GM12865 (cell line): Measurements from ENCODE around the gene CAMK2B.

Experiments
- DNase-seq: peaks from one replicate; pipeline ENCODE4 v3.0.0; 2010; ENCODE audit warnings: low read depth
- H3K4me3 ChIP-seq: 2 replicates; pipeline ENCODE4 v1.5.1; 2011; ENCODE audit warnings: mild to moderate bottlenecking, low read depth, low read length, control low read depth
- TF ChIP-seq, protein P1 (sequence below): IDR thresholded peaks from 2 replicates; pipeline ENCODE4 v1.5.1; 2011; ENCODE audit warnings: low read length, control low read depth, low read depth, inconsistent platforms; ENCODE audit not compliant: insufficient read depth; ENCODE audit errors: missing control alignments

Gene CAMK2B

DNA sequence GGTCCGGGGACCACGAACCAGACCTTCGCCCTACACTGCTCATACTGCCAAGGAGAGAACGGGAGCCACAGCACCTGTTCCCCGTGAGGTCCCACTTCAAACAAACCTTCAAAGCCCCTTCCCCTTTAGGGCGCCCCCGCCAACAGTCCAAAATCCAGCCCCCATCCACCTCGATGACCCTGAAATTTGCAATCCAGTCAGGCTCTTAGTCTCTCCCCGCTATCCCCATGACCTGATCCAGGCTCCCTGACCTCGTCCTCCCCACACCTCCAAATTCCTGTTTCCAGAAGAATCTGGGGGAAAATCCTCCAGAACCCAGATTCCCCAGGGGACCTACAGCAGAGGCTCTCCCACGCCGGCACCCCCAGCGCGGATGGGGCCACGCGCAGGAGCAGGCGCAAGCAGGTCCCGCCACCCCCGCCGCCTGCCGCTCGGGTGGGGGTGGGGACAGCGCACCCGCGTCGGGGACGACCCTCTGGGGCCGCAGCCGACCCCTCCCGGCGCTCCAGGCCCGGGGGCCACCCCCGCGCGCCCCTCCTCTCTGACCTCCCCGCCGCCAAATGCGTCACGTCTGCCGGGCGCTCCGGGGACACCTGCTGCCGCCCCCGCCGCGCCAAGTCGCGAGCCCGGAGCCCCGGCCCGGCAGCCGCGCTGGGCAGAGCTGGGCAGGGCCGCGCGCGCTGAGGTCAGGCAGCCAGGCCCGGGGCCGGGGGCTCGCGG is 753 bp downstream of the CAMK2B start:
- TF ChIP-seq, protein P1, sequence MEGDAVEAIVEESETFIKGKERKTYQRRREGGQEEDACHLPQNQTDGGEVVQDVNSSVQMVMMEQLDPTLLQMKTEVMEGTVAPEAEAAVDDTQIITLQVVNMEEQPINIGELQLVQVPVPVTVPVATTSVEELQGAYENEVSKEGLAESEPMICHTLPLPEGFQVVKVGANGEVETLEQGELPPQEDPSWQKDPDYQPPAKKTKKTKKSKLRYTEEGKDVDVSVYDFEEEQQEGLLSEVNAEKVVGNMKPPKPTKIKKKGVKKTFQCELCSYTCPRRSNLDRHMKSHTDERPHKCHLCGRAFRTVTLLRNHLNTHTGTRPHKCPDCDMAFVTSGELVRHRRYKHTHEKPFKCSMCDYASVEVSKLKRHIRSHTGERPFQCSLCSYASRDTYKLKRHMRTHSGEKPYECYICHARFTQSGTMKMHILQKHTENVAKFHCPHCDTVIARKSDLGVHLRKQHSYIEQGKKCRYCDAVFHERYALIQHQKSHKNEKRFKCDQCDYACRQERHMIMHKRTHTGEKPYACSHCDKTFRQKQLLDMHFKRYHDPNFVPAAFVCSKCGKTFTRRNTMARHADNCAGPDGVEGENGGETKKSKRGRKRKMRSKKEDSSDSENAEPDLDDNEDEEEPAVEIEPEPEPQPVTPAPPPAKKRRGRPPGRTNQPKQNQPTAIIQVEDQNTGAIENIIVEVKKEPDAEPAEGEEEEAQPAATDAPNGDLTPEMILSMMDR: no peak
- H3K4me3 ChIP-seq: no peak overlapping the region
- no peak for DNase-seq

DNA sequence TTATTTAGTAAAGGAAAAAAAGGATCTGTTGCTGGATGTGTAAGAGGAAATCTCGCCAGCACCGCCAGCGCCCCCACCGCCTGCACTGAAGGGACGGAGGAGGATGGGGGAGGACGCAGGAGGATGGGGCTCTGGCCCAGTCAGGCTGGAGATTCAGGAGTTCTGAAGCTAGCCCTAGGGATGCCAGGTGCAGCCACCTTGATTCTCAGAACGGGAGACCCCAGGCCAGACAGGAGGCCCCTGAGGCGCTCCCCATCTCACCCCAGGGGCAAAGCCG is 1.3 kb downstream of the CAMK2B start:
- DNase-seq: no peak
- TF ChIP-seq, protein P1: no peak
- no peak overlapping the region for H3K4me3 ChIP-seq

DNA sequence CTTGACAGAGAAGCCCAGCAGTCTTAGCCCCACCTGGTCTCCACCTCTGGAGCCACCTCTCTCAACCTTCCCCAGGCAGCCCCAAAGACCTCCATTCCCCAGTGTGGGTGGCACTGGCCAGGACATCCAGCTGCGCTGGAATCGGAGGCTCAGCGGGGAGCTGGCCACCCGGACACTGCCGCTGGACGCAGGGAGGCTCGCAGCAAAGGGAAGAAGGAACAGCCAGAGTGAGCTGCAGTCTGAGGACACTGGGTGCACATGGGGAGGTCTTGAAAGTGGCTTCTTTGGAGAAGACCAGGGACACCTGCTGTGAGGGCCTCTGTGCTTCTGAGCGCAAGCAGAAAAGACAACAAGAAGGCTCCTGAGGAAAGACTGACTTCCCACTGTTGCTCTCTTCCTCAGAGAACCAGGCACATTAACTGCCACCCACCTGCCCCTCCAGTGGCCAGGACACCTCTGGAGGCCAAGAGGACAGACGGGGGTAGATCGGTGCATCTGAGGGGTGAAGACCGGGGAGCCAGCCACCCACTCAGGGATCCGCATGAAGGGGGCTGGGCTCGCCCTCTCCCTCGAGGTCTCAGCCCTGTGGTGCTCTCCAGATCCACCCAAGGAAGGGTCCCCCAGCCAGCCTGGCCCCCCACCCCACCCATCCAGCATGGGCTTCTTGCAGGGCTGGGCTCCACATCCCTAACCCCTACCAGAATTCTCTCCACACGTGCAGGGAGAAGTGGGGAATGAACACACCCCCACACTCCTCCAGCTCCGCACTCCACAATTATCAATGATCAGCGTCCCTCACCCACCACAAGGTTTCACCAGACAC is 1.8 kb downstream of the CAMK2B start:
- no peak overlapping the region for H3K4me3 ChIP-seq
- no peak for DNase-seq
- TF ChIP-seq, protein P1: no peak

DNA sequence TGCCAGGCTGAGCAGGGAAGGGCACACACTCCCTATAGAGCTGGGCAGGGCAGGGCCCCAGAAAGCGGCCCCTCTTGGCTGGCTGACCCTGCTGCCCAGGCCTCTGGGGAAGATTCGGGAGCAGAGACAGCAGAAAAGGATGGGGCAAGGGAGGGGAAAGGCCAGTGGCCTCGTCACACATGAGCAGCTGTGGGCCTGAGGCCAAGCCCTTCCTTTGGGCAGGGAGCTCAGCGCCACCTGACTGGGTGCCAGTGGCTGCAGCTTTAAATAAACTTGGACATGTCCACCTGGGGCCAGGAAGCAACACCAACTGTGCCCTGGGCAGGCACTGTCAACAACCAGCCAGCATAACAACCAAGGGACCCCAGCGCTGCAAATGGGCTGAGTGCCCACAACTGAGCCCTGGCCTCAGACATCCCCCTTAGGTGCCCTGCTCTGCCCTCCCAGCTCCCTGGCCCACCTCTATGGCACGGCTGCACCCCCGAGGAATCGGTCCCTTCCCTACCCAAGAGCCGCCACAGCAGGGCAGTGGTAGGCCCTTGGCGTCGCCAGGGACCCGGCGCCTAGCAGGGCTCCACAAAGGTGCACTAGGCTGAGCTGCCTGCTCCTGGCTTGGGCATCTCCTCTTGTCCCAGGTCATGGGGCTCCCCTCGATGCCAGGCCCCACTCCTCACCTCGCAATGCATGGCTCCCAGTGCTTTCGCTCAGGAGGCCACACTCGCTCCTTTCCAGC is 2.6 kb downstream of the CAMK2B start:
- H3K4me3 ChIP-seq: no peak overlapping the region
- no peak for DNase-seq
- TF ChIP-seq, protein P1: no peak

DNA sequence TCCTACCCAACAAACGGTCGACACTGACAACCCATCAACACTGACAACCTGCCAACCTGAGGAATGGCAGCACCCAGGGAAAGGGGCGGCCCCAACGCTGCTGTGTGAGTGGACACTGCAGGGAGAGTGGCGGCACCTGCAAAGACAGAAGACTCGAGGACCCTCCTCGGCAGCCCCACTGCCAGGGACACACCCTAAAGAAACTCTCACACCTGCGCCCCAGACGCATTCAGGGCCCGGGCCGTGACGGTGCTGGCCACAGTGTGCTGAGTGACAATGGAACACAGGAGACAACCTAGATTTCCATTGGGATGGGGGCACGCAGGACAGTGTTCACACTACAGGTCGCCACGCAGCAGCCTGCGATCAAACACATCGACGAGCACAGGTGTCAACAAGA is 3.6 kb downstream of the CAMK2B start:
- DNase-seq: no peak
- TF ChIP-seq, protein P1: no peak
- no peak overlapping the region for H3K4me3 ChIP-seq

DNA sequence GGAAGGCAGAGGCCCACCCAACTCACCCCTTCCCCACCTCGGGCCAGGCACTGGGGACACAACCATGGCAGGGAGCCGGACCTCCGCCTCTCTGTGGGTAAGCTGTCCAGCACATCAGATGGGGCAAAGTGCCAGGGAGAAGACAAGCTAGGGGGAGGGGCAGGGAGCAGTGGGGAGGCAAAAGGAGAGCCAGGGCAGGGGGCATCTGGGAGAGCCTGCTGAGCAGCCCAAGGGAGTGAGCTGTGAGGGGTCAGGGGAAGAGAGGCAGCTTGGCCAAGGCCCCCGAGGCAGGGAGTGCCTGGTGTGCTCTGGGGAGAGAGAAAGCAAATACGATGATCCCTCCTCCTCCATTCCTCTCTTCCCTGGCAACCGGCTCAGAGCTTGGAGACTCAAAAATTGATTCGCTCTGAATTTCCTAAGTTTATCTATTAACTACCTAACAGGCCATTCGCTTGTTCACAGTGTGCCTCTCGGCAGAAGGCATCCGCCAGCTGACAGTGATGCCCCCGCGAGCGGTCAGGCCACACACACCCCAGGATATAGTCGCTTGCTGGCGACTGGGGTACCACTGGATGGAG is 4.5 kb downstream of the CAMK2B start:
- DNase-seq: no peak
- TF ChIP-seq, protein P1: no peak

More for the DNA sequence above, 4.5 kb downstream of the CAMK2B start:
- no peak overlapping the region for H3K4me3 ChIP-seq
